ENCODE data around the gene SEMA4A. TPM values are rescaled to one million over a fixed set of nuclear protein-coding genes. Genes with fewer than 3 reads are reported as not detected.
"Not testable (repeated sequence)": the region's sequence is repeated elsewhere in the genome, so short reads cannot be mapped to it uniquely, and the experiment has no call there.

Gene SEMA4A
- total RNA-seq, 3 donors from 2014 or later, result 2.1 to 7.6 (median 5.5) TPM

DNA sequence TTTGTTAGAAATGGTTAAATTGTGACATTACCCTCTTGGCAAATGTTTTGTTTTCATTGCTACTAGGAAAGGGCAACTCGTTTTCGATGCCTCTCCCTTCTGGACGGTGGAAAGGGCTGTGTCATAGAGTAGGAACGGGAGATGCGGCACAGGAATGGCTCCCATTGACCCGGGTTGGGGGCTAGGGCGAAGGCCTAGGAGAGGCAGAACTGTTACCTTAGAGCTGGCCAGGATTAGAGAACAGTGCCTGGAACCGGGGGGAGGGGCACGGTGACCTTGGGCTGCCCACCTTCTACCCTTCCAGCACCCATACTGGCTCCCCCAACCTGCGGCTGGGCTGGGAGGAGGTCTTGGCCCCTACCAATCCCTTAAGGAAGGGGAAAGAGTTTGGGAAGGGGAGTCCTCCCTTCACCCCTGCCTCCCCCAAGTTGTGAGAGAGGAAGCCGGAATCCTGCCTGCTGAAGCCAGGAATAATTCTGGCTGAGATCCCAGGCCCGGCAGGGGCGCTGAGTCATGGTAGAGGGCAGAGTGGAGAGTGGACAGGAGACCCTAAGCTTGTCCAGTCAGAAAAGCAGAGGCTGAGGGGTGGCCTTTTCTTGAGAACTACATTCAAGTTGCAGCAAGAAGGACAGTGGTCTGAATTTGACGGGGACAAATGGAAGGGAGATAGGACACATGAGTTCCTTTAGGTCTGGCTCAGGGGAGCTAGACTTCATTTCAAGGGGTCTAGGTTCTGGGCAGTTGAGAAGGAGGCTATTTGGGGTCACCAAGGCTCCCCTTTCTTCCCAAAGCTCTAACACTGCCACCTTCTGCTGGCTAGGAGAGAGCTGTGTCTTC lies 30.6 kb upstream of the SEMA4A start:
- H3K9me3 ChIP-seq, result no peaks in the 10 kb centered on the region
- peaks cover 96% of the 10 kb centered on the region for H3K4me1 ChIP-seq (ENCODE audit: low read depth)
- intact Hi-C loops (cut with DNase I, micrococcal nuclease), result no loop called here
- DNase-seq, result peak; percentile 78 to 82 (median 82)
- H3K36me3 ChIP-seq (ENCODE audit: low read depth), result no peaks in the 10 kb centered on the region
- TF ChIP-seq CTCF (IDR thresholded peaks at IDR 0.05), result no peak
- no peak overlapping the region for H3K4me3 ChIP-seq
- peak; percentile 4 for ATAC-seq

DNA sequence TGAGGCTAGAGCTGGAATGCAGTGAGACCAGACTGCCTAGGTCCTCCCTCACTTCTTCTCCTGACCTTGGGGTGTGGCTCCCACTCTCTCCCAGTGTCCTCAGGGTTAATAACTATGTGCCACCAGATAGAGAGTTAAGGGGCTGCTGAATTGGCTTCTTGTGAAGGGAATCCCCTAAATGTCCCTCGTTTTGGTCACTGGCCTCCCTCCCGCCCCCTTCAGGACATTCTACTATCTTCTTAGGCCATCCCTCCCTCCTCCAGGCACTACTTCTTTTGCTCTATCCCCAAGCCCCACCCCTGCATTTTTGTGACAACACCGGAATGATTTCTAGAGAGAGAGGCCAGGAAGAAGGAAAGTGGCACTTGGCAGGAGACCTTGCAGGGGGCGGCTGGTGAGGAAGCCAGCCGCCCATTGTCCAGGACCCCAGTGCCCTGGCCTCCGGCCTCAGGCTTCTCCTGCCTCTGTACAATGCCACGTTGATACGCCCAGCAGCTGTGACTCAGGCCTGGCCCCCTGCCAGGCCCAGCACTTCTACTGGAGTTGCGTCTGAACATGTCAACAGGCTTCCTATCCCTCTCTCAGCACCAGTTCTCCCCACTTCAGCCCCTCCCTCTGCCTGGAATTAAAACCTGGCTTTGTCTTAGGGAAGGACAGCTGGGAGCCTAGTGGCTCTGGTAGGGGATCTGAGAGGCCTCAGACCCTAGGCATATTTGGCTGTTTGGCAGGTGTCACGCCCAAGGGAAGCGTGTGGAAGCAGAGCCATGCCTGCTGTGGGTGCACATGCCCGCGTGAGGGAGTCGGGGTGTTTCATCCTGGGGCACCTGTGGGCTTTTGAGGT lies 29.8 kb upstream of the SEMA4A start:
- Histone ChIP-seq H3K9me3 (no peaks in the 10 kb centered on the region), H3K4me1 (ENCODE audit: low read depth) (peaks cover 99% of the 10 kb centered on the region), H3K4me3 (no peak overlapping the region), H3K36me3 (ENCODE audit: low read depth) (no peaks in the 10 kb centered on the region)
- ATAC-seq, result peak; percentile 70
- peak; percentile 94 to 96 (median 96) for DNase-seq
- TF ChIP-seq CTCF (IDR thresholded peaks at IDR 0.05), result no peak
- intact Hi-C loops (cut with DNase I, micrococcal nuclease), result no loop called here

GRCh38 chr1:156124557-156125483 lies 28.6 kb upstream of the SEMA4A start:
- TF ChIP-seq CTCF (IDR thresholded peaks at IDR 0.05), result no peak
- intact Hi-C loops (cut with DNase I, micrococcal nuclease), result no loop called here

GRCh38 chr1:156125544-156125943 lies 27.8 kb upstream of the SEMA4A start:
- H3K4me3 ChIP-seq; DNase-seq; H3K9me3 ChIP-seq; H3K36me3 ChIP-seq (ENCODE audit: low read depth); ATAC-seq; intact Hi-C loops (cut with DNase I, micrococcal nuclease): not testable (repeated sequence)
- peaks cover 96% of the 10 kb centered on the region for H3K4me1 ChIP-seq (ENCODE audit: low read depth)

More at GRCh38 chr1:156124557-156125483, 28.6 kb upstream of the SEMA4A start:
- Histone ChIP-seq H3K9me3 (no peaks in the 10 kb centered on the region), H3K36me3 (ENCODE audit: low read depth) (no peaks in the 10 kb centered on the region), H3K4me1 (ENCODE audit: low read depth) (peaks cover 97% of the 10 kb centered on the region), H3K4me3 (no peak overlapping the region)
- peak; percentile 81 to 88 (median 83) for DNase-seq
- ATAC-seq, result peak; percentile 62

DNA sequence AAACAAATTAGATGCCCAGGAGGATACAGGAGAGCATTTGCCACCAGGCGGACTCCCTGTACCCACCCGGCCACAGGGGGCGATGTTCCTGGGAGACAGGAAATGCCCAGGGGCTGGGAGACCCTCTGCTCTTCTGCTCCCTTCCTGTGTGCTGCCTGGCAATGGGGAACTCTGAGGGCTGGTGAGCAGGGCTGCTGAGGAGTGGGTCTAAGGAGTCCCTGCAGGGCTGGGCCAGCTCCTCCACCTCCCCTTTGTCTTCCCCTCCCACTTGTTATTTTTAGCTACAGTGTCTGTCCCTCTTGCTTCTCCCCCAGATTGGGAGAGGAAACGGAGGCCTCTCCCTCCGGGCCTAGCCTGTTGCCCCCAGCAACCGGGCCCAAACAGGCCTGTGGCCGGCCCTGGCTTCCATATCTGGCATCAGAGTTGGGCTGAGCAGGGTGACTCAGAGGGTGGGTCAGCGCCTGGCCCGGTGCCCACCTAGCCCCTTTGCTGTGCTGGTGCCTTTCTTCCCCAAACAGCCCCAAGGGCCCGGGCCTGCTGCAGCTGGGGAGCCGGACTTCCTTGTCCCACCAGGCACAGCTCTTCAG lies 27.2 kb upstream of the SEMA4A start:
- no peaks in the 10 kb centered on the region for H3K9me3 ChIP-seq
- intact Hi-C loops (cut with DNase I, micrococcal nuclease), result no loop called here
- DNase-seq, result peak; percentile 64 to 91 (median 81)
- no peak for TF ChIP-seq CTCF (IDR thresholded peaks at IDR 0.05)
- no peak overlapping the region for H3K4me3 ChIP-seq
- ATAC-seq, result peak; percentile 36
- H3K4me1 ChIP-seq (ENCODE audit: low read depth), result peaks cover 91% of the 10 kb centered on the region
- H3K36me3 ChIP-seq (ENCODE audit: low read depth), result no peaks in the 10 kb centered on the region
